Smooth muscle cell (in vitro differentiated cells): ENCODE measurements around the gene COBLL1. TPM values are rescaled to one million over a fixed set of nuclear protein-coding genes. Genes with fewer than 3 reads are reported as not detected.

Source experiments
- DNase-seq: peaks from one replicate; lab custom pipeline; 2025; ENCODE audit not compliant: unreplicated experiment; lab: John Stamatoyannopoulos, UW
- H2AFZ ChIP-seq: fragments of 200-600 bp; sonication (generic); 2 replicates; pipeline ENCODE4 v1.6.0; 2016; ENCODE audit warnings: antibody characterized with exemption, low read depth, mild to moderate bottlenecking
- H3F3A ChIP-seq: fragments of 200-600 bp; sonication (generic); 2 replicates; pipeline ENCODE4 v1.6.0; 2017; ENCODE audit warnings: antibody characterized with exemption, low read depth
- H3K27ac ChIP-seq: fragments of 200-600 bp; sonication (generic); 2 replicates; pipeline ENCODE4 v1.5.1; 2016; ENCODE audit warnings: low read depth, mild to moderate bottlenecking
- H3K27me3 ChIP-seq: fragments of 200-600 bp; sonication (generic); 2 replicates; pipeline ENCODE4 v1.6.1; 2016; ENCODE audit warnings: low read depth, mild to moderate bottlenecking
- H3K36me3 ChIP-seq: fragments of 200-600 bp; sonication (generic); 2 replicates; pipeline ENCODE4 v1.5.1; 2016; ENCODE audit warnings: low read depth
- H3K4me1 ChIP-seq: fragments of 200-600 bp; sonication (generic); 2 replicates; pipeline ENCODE4 v1.5.1; 2016; ENCODE audit warnings: low read depth
- H3K4me2 ChIP-seq: fragments of 200-600 bp; sonication (generic); 2 replicates; pipeline ENCODE4 v1.6.0; 2016; ENCODE audit warnings: mild to moderate bottlenecking
- H3K4me3 ChIP-seq: fragments of 200-600 bp; sonication (generic); 2 replicates; pipeline ENCODE4 v1.5.1; 2016; ENCODE audit warnings: mild to moderate bottlenecking
- H3K79me2 ChIP-seq: fragments of 200-600 bp; sonication (generic); 2 replicates; pipeline ENCODE4 v1.6.0; 2016; ENCODE audit warnings: low read depth, mild to moderate bottlenecking
- H3K9ac ChIP-seq: fragments of 200-600 bp; sonication (generic); 2 replicates; pipeline ENCODE4 v1.6.0; 2016; ENCODE audit warnings: low read depth
- H3K9me3 ChIP-seq: fragments of 200-600 bp; sonication (generic); replicated peaks from 2 replicates; pipeline ENCODE4 v1.5.1; 2016; ENCODE audit warnings: low read depth
- H4K20me1 ChIP-seq: fragments of 200-600 bp; sonication (generic); 2 replicates; pipeline ENCODE4 v1.6.0; 2016; ENCODE audit warnings: low read depth
- WGBS: methylation state at CpG from one replicate; pipeline ENCODE4 v1.1.7; 2016; ENCODE audit warnings: low lambda C conversion rate; 5-methylcytosine and 5-hydroxymethylcytosine counted together
- polyA plus RNA-seq: library from polyadenylated mRNA; unstranded; fragments of >200 nt; fragmentation: Nextera tagmentation; extraction: Ambion mirVana; gene quantifications from 2 replicates; pipeline ENCODE4 v1.2.1, GENCODE V29; 2016
- total RNA-seq: library from RNA; depleted of rRNA; stranded (reverse); fragments of >200 nt; gene quantifications from 2 replicates; pipeline ENCODE4 v1.2.3, GENCODE V29; 2014
- TF ChIP-seq, protein P1 (sequence below): fragments of 200-600 bp; sonication (generic); IDR thresholded peaks from 2 replicates; pipeline ENCODE4 v1.5.1; 2017; ENCODE audit warnings: borderline replicate concordance, mild to moderate bottlenecking, antibody characterized with exemption; ENCODE audit not compliant: insufficient read depth, poor library complexity, severe bottlenecking

The COBLL1 gene
- total and polyA plus RNA-seq, 2 experiments from 2014 or later: 5.2 to 17.4 TPM

DNA sequence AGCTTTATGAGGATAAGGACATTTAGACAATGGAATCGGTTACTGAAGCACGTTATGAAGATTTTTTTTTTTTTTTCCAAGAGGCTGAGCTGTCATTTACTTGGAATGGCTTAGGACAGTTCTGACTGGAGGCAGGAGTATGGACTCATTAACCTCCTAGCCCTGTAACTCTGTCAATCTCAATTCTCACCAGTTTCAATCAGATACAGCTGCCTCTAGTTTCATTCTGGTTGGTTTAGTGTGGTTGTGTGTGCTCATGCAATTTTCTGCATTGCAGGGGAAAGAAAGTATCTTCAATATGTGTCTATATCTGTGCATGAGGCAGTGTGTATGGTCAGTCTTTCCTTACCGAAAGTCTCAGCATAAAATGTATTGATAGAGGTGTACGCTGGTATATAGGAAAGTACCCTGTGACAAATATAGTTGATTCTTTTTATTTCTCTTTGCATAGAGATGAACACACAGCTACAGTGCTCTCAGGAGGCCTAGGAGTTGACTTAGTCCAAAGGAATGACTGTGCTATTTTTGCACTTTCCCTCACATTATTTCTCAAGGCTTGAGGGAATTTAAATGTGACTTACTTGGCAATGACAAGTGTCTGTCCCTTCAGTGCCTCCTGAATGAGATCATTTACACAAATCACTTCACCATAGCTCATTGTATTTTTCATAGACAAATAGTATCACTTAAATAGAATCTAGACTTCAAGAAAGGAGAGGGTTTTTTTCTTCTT, 169.8 kb downstream of the COBLL1 start:
- TF ChIP-seq, protein P1, sequence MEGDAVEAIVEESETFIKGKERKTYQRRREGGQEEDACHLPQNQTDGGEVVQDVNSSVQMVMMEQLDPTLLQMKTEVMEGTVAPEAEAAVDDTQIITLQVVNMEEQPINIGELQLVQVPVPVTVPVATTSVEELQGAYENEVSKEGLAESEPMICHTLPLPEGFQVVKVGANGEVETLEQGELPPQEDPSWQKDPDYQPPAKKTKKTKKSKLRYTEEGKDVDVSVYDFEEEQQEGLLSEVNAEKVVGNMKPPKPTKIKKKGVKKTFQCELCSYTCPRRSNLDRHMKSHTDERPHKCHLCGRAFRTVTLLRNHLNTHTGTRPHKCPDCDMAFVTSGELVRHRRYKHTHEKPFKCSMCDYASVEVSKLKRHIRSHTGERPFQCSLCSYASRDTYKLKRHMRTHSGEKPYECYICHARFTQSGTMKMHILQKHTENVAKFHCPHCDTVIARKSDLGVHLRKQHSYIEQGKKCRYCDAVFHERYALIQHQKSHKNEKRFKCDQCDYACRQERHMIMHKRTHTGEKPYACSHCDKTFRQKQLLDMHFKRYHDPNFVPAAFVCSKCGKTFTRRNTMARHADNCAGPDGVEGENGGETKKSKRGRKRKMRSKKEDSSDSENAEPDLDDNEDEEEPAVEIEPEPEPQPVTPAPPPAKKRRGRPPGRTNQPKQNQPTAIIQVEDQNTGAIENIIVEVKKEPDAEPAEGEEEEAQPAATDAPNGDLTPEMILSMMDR: no peak
- Histone ChIP-seq H2AFZ (no peak overlapping the region), H3F3A (no peaks in the 10 kb centered on the region), H3K4me1 (no peaks in the 10 kb centered on the region), H3K9ac (no peak overlapping the region), H3K4me2 (no peak overlapping the region), H3K79me2 (no peaks in the 10 kb centered on the region), H3K36me3 (no peaks in the 10 kb centered on the region), H4K20me1 (no peaks in the 10 kb centered on the region), H3K27me3 (no peaks in the 10 kb centered on the region), H3K4me3 (no peak overlapping the region), H3K9me3 (no peaks in the 10 kb centered on the region), H3K27ac (no peak overlapping the region)
- no peak for DNase-seq
- WGBS: 86% methylated on average over 4 of the region's 4 CpGs

DNA sequence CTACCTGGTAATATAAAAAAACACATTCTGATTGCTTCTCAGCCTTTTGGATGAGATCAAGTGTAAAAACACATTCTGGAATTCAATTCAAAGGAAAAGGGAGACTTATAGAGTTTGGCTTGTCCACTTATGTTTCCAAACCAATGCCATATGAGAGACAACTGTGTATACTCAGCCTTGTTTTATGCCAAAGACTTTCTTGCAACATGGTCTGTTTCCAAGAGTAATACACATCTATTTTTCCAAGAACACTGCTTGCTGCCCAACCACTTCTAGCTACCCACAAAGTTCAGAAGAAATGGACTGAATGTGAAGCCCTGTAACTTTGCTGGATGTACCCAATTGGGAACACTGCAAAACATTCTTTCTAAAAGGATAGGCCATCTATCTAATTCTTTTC, 172.3 kb downstream of the COBLL1 start:
- Histone ChIP-seq H3K4me2 (no peak overlapping the region), H3K79me2 (no peaks in the 10 kb centered on the region), H2AFZ (no peak overlapping the region), H4K20me1 (no peaks in the 10 kb centered on the region), H3K9me3 (no peaks in the 10 kb centered on the region), H3K4me3 (no peak overlapping the region), H3K27me3 (no peaks in the 10 kb centered on the region), H3K4me1 (no peaks in the 10 kb centered on the region), H3K36me3 (no peaks in the 10 kb centered on the region), H3K9ac (no peak overlapping the region), H3K27ac (no peak overlapping the region), H3F3A (no peaks in the 10 kb centered on the region)
- TF ChIP-seq, protein P1: no peak
- no peak for DNase-seq

DNA sequence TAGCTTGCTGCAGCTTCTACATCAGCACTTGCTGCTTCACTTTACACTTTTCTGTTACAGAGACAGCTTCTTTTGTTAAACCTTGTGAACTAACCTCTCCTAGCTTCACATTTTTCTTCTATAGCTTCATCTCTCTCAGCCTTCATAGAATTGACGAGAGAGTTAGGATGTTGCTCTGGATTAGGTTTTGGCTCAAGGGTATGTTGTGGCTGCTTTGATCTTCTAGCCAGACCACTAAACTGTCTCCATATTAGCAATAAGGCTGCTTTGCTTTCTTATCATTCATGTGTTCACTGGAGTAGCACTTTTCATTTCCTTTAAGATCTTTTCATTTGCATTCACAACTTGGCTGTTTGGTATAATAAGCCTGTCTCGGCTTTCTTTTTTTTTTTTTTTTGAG, 174.1 kb downstream of the COBLL1 start:
- no peaks in the 10 kb centered on the region for H3K4me1 ChIP-seq
- H3K4me2 ChIP-seq: no peak overlapping the region
- H2AFZ ChIP-seq: no peak overlapping the region
- no peak for DNase-seq
- no peaks in the 10 kb centered on the region for H3K79me2 ChIP-seq
- no peaks in the 10 kb centered on the region for H3K9me3 ChIP-seq
- WGBS: 34% methylated on average over 2 of the region's 2 CpGs
- no peaks in the 10 kb centered on the region for H3F3A ChIP-seq
- no peak overlapping the region for H3K27ac ChIP-seq
- H3K9ac ChIP-seq: no peak overlapping the region
- no peaks in the 10 kb centered on the region for H3K27me3 ChIP-seq
- H3K4me3 ChIP-seq: no peak overlapping the region
- TF ChIP-seq, protein P1: no peak
- H4K20me1 ChIP-seq: no peaks in the 10 kb centered on the region
- no peaks in the 10 kb centered on the region for H3K36me3 ChIP-seq

- H3F3A ChIP-seq: no peaks in the 10 kb centered on the region
- H3K4me2 ChIP-seq: no peak overlapping the region
- no peak overlapping the region for H3K4me3 ChIP-seq
- TF ChIP-seq, protein P1: no peak
- no peaks in the 10 kb centered on the region for H3K79me2 ChIP-seq
- no peak overlapping the region for H3K9ac ChIP-seq
- no peak for DNase-seq
- no peak overlapping the region for H2AFZ ChIP-seq
- no peaks in the 10 kb centered on the region for H3K27me3 ChIP-seq
- no peaks in the 10 kb centered on the region for H3K36me3 ChIP-seq
- H3K9me3 ChIP-seq: no peaks in the 10 kb centered on the region
- no peaks in the 10 kb centered on the region for H4K20me1 ChIP-seq
- no peaks in the 10 kb centered on the region for H3K4me1 ChIP-seq
- H3K27ac ChIP-seq: no peak overlapping the region
Measured at GRCh38 chr2:164664070-164664469, 177.6 kb downstream of the COBLL1 start.
